Measurements from ENCODE around the gene TAOK3. TPM values are rescaled to one million over a fixed set of nuclear protein-coding genes. Genes with fewer than 3 reads are reported as not detected.

The TAOK3 gene
- total RNA-seq, 3 donors from 2014 or later = 43.5 to 57.8 (median 46.9) TPM

DNA sequence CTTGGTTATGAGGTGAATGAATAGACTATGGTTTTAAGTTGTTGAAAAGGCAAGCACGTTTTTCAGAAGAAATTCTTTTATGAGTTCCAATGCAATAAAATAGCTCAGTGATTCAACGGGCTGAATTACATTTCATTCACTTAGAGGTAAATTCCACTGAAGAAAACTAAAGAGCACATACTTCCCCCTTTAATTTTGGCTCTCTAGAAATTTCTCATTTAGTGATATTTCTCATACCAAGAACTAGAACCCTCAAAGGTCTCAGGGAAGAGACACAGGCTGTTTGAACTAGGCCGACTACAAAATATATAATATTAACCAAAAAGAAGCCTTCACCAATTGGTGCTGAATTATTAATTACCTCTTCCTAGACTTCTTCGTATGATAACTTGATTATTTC lies 68.6 kb downstream of the TAOK3 start:
- intact Hi-C loops (cut with DNase I; ENCODE audit: low total_unique reads) = no loop called here
- DNase-seq (ENCODE audit: low spot score in 2 of 2) = no peak
- Histone ChIP-seq H3K36me3 (no peaks in the 10 kb centered on the region), H3K9me3 (no peaks in the 10 kb centered on the region), H3K4me3 (no peak overlapping the region), H3K27me3 (no peaks in the 10 kb centered on the region), H3K4me1 (no peaks in the 10 kb centered on the region), H3K27ac (no peak overlapping the region)
- TF ChIP-seq, protein P1, sequence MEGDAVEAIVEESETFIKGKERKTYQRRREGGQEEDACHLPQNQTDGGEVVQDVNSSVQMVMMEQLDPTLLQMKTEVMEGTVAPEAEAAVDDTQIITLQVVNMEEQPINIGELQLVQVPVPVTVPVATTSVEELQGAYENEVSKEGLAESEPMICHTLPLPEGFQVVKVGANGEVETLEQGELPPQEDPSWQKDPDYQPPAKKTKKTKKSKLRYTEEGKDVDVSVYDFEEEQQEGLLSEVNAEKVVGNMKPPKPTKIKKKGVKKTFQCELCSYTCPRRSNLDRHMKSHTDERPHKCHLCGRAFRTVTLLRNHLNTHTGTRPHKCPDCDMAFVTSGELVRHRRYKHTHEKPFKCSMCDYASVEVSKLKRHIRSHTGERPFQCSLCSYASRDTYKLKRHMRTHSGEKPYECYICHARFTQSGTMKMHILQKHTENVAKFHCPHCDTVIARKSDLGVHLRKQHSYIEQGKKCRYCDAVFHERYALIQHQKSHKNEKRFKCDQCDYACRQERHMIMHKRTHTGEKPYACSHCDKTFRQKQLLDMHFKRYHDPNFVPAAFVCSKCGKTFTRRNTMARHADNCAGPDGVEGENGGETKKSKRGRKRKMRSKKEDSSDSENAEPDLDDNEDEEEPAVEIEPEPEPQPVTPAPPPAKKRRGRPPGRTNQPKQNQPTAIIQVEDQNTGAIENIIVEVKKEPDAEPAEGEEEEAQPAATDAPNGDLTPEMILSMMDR (IDR thresholded peaks at IDR 0.05) = no peak
- TF ChIP-seq POLR2A (IDR thresholded peaks at IDR 0.05) (no peak), POLR2AphosphoS5 (IDR thresholded peaks at IDR 0.05) (no peak)

DNA sequence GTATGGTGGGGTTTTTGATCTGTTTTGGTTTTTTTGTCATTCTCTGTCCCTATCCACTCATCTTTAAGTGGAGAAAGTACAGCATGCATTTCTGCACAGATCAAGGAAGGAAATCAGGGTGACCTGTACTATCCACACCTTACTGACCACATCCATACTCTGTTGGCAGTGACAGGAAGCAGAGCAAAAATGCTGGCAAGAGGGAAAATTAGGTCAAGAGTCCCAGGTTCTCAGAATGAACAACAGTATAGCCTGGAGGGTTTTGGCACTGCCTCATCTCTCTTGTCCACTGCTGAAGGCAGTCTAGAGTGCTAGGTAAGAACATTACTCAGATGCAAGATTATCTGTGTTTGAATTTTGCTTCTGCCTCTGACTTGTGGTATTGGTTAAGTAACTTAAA lies 70.7 kb downstream of the TAOK3 start:
- DNase-seq (ENCODE audit: low spot score in 2 of 2) = no peak
- Histone ChIP-seq H3K36me3 (no peaks in the 10 kb centered on the region), H3K27me3 (no peaks in the 10 kb centered on the region), H3K4me1 (no peaks in the 10 kb centered on the region), H3K4me3 (no peak overlapping the region), H3K9me3 (no peaks in the 10 kb centered on the region), H3K27ac (no peak overlapping the region)
- intact Hi-C loops (cut with DNase I; ENCODE audit: low total_unique reads) = no loop called here
- TF ChIP-seq POLR2AphosphoS5 (IDR thresholded peaks at IDR 0.05) (no peak), POLR2A (IDR thresholded peaks at IDR 0.05) (no peak)
- TF ChIP-seq, protein P1 (IDR thresholded peaks at IDR 0.05) = no peak

DNA sequence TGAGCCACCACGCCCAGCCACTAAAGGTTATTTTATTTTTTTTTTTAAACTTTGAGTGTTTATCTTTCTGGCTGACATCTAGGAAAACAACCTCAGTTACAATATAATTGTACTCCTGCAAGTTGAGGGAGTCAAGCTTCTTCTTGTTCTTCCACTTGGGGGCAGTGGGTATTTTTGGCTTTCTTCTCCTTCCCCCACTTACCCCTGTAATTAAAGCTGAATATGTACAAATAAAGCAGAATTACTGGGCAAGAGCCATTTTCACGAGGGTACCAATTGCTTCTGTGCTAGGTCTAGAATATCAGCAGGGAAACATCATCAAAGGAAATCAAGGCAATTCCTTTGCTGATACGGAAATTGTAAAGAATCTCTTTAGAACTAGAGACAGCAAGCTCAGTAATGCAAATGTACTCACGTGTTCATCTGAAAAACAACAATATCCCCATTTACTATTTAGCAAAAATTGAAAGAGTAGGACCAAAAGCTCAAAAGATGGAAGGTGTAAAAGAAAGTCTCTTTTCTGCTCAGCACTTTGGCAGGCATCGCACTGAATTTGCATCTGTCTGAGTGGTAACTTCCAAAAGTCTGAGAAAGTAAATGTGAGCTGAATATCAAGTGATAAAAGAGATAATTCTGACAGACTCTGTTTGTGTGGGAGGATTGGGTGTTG lies 72.8 kb downstream of the TAOK3 start:
- no peak overlapping the region for H3K4me3 ChIP-seq

DNA sequence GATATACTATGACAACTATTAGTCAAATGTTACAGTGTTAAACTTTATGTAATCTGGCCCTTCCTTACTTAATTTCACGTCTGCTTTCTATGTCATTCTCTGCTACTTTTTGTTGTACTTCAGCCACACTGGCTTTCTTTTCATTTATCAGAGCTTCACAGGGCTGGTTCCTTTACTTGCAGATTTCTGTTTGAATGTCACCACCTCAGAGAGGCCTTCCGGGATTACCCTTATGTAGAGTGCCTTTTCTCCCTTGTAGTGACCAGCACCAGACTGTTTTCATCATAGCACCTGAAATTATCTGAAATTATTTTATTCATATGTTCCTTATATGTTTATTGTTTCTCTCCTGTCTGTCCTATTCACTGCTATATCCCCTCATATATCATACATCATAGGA lies 75.4 kb downstream of the TAOK3 start:
- no peaks in the 10 kb centered on the region for H3K4me1 ChIP-seq
- no peaks in the 10 kb centered on the region for H3K9me3 ChIP-seq
- H3K27me3 ChIP-seq = no peaks in the 10 kb centered on the region
- no peaks in the 10 kb centered on the region for H3K36me3 ChIP-seq
- no peak for DNase-seq (ENCODE audit: low spot score in 2 of 2)
- no peak overlapping the region for H3K4me3 ChIP-seq
- no peak overlapping the region for H3K27ac ChIP-seq
- TF ChIP-seq, protein P1 (IDR thresholded peaks at IDR 0.05) = no peak
- TF ChIP-seq POLR2A (IDR thresholded peaks at IDR 0.05) (no peak), POLR2AphosphoS5 (IDR thresholded peaks at IDR 0.05) (no peak)
- intact Hi-C loops (cut with DNase I; ENCODE audit: low total_unique reads) = no loop called here

More for the DNA sequence above, 72.8 kb downstream of the TAOK3 start:
- Histone ChIP-seq H3K36me3 (no peaks in the 10 kb centered on the region), H3K27me3 (no peaks in the 10 kb centered on the region), H3K4me1 (no peaks in the 10 kb centered on the region), H3K9me3 (no peaks in the 10 kb centered on the region), H3K27ac (no peak overlapping the region)
- TF ChIP-seq POLR2A (IDR thresholded peaks at IDR 0.05) (no peak), POLR2AphosphoS5 (IDR thresholded peaks at IDR 0.05) (no peak)
- TF ChIP-seq, protein P1 (IDR thresholded peaks at IDR 0.05) = no peak
- no peak for DNase-seq (ENCODE audit: low spot score in 2 of 2)
- intact Hi-C loops (cut with DNase I; ENCODE audit: low total_unique reads) = no loop called here

DNA sequence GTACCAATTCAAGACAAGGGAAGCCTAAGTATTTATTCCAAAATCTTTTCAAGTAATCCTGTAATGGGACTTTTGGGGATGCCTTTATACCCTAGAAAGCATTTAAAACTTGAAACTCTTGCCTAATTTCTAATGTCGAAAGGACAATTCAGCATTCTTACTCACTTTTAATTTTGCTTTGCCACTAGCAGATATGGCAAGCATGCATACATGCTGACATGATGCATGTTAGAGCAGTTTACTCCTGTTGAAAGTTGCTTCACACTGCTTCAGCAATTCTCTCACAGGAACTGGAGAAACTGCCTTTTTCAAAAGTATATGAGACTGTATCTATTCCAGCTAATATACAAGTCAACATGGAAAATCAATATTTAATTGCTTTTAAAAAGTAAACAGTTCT lies 79.9 kb downstream of the TAOK3 start:
- no peaks in the 10 kb centered on the region for H3K27me3 ChIP-seq
- TF ChIP-seq POLR2A (IDR thresholded peaks at IDR 0.05) = no peak
- TF ChIP-seq, protein P1 (IDR thresholded peaks at IDR 0.05) = no peak
- TF ChIP-seq POLR2AphosphoS5 (IDR thresholded peaks at IDR 0.05) = no peak
- H3K4me1 ChIP-seq = no peaks in the 10 kb centered on the region
- no peak overlapping the region for H3K4me3 ChIP-seq
- H3K9me3 ChIP-seq = no peaks in the 10 kb centered on the region
- intact Hi-C loops (cut with DNase I; ENCODE audit: low total_unique reads) = no loop called here
- no peaks in the 10 kb centered on the region for H3K36me3 ChIP-seq
- no peak overlapping the region for H3K27ac ChIP-seq
- no peak for DNase-seq (ENCODE audit: low spot score in 2 of 2)

All from breast epithelium (tissue), 4 donors.